GM21423 (cell line): ENCODE results near the gene ALDH7A1.

Experiments used
- ATAC-seq: cut with Tn5 transposase; IDR thresholded peaks from one replicate; pipeline ENCODE4 v1.9.1; 2021; ENCODE audit warnings: mild to moderate bottlenecking, moderate library complexity; ENCODE audit not compliant: unreplicated experiment

Gene ALDH7A1

GRCh38 chr5:126512451-126512850 is 82.6 kb downstream of the ALDH7A1 start:
- no peak for ATAC-seq

- no peak for ATAC-seq
These were observed 83.1 kb downstream of the ALDH7A1 start for GRCh38 chr5:126511961-126512360.

- ATAC-seq, result no peak
These were observed 85.7 kb downstream of the ALDH7A1 start for GRCh38 chr5:126509339-126509738.

- peak; percentile 80 for ATAC-seq
These were observed 86.1 kb downstream of the ALDH7A1 start for GRCh38 chr5:126508962-126509279.

GRCh38 chr5:126508251-126508961 is 86.6 kb downstream of the ALDH7A1 start:
- peak; percentile 31 for ATAC-seq

GRCh38 chr5:126506079-126506478 is 88.9 kb downstream of the ALDH7A1 start:
- no peak for ATAC-seq

GRCh38 chr5:126503602-126504104 is 91.4 kb downstream of the ALDH7A1 start:
- ATAC-seq, result no peak

- no peak for ATAC-seq
These were observed 93.6 kb downstream of the ALDH7A1 start for GRCh38 chr5:126501448-126501847.

GRCh38 chr5:126499853-126500342 is 95.1 kb downstream of the ALDH7A1 start:
- peak; percentile 74 for ATAC-seq

GRCh38 chr5:126499278-126499677 is 95.7 kb downstream of the ALDH7A1 start:
- no peak for ATAC-seq

- ATAC-seq, result no peak
These were observed 97.5 kb downstream of the ALDH7A1 start for GRCh38 chr5:126497506-126497905.

- no peak for ATAC-seq
These were observed 100.6 kb downstream of the ALDH7A1 start for GRCh38 chr5:126494393-126494792.

- no peak for ATAC-seq
These were observed 102.1 kb downstream of the ALDH7A1 start for GRCh38 chr5:126492939-126493338.

- no peak for ATAC-seq
These were observed 104.7 kb downstream of the ALDH7A1 start for GRCh38 chr5:126490167-126490940.

- no peak for ATAC-seq
These were observed 106.5 kb downstream of the ALDH7A1 start for GRCh38 chr5:126488443-126489065.

GRCh38 chr5:126487596-126487995 is 107.4 kb downstream of the ALDH7A1 start:
- ATAC-seq, result no peak

GRCh38 chr5:126486332-126486731 is 108.7 kb downstream of the ALDH7A1 start:
- ATAC-seq, result no peak

GRCh38 chr5:126484253-126484652 is 110.8 kb downstream of the ALDH7A1 start:
- ATAC-seq, result no peak

GRCh38 chr5:126483156-126483555 is 111.9 kb downstream of the ALDH7A1 start:
- no peak for ATAC-seq

GRCh38 chr5:126482591-126482990 is 112.4 kb downstream of the ALDH7A1 start:
- ATAC-seq, result no peak

GRCh38 chr5:126481243-126481642 is 113.8 kb downstream of the ALDH7A1 start:
- no peak for ATAC-seq
